Measurements from ENCODE around the gene LPCAT1. TPM values are rescaled to one million over a fixed set of nuclear protein-coding genes. Genes with fewer than 3 reads are reported as not detected.

The LPCAT1 gene
- total RNA-seq, 1 experiment from 2014 or later: 49.1 TPM

GRCh38 chr5:1445313-1445688, 78.5 kb downstream of the LPCAT1 start, which contains the start of gene SLC6A3:
Gene SLC6A3, minus strand, starts transcription at chr5:1445440. Its CDS starts 2,243 bp downstream, at chr5:1443197.
- no peak for DNase-seq (ENCODE audit: low spot score)

GRCh38 chr5:1444361-1445189, 79.2 kb downstream of the LPCAT1 start:
- DNase-seq (ENCODE audit: low spot score): no peak

- DNase-seq (ENCODE audit: low spot score): no peak
Observed at GRCh38 chr5:1443991-1444360, 79.8 kb downstream of the LPCAT1 start.

- no peak for DNase-seq (ENCODE audit: low spot score)
Observed at GRCh38 chr5:1443171-1443570, 80.6 kb downstream of the LPCAT1 start.

- DNase-seq (ENCODE audit: low spot score): no peak
Observed at GRCh38 chr5:1442222-1443145, 81.3 kb downstream of the LPCAT1 start.

GRCh38 chr5:1441166-1441865, 82.4 kb downstream of the LPCAT1 start:
- DNase-seq (ENCODE audit: low spot score): no peak

GRCh38 chr5:1440098-1440493, 83.7 kb downstream of the LPCAT1 start:
- no peak for DNase-seq (ENCODE audit: low spot score)

GRCh38 chr5:1439388-1440097, 84.2 kb downstream of the LPCAT1 start:
- no peak for DNase-seq (ENCODE audit: low spot score)

- DNase-seq (ENCODE audit: low spot score): no peak
Observed at GRCh38 chr5:1438871-1439270, 84.9 kb downstream of the LPCAT1 start.

- no peak for DNase-seq (ENCODE audit: low spot score)
Observed at GRCh38 chr5:1437876-1438559, 85.7 kb downstream of the LPCAT1 start.

- DNase-seq (ENCODE audit: low spot score): peak; percentile 81
Observed at GRCh38 chr5:1437226-1437829, 86.4 kb downstream of the LPCAT1 start.

- no peak for DNase-seq (ENCODE audit: low spot score)
Observed at GRCh38 chr5:1436681-1437080, 87.1 kb downstream of the LPCAT1 start.

- DNase-seq (ENCODE audit: low spot score): no peak
Observed at GRCh38 chr5:1436036-1436435, 87.7 kb downstream of the LPCAT1 start.

GRCh38 chr5:1435369-1435768, 88.4 kb downstream of the LPCAT1 start:
- DNase-seq (ENCODE audit: low spot score): no peak

- no peak for DNase-seq (ENCODE audit: low spot score)
Observed at GRCh38 chr5:1432296-1432695, 91.5 kb downstream of the LPCAT1 start.

GRCh38 chr5:1431896-1432295, 91.9 kb downstream of the LPCAT1 start:
- DNase-seq (ENCODE audit: low spot score): no peak

GRCh38 chr5:1431021-1431811, 92.5 kb downstream of the LPCAT1 start:
- DNase-seq (ENCODE audit: low spot score): no peak

- no peak for DNase-seq (ENCODE audit: low spot score)
Observed at GRCh38 chr5:1430121-1430795, 93.5 kb downstream of the LPCAT1 start.

- no peak for DNase-seq (ENCODE audit: low spot score)
Observed at GRCh38 chr5:1429496-1429895, 94.3 kb downstream of the LPCAT1 start.

Data from HT-29 (cell line).